Loucy (cell line): Measurements from ENCODE around the gene CNPY1.

Source experiments
- H2AFZ ChIP-seq: fragments of 200-600 bp; sonication (generic); 2 replicates; pipeline ENCODE4 v1.6.0; 2016; ENCODE audit warnings: antibody characterized with exemption, mild to moderate bottlenecking, low read length, moderate library complexity
- H3F3A ChIP-seq: fragments of 200-600 bp; 2 replicates; pipeline ENCODE4 v1.6.0; 2016; ENCODE audit warnings: antibody characterized with exemption, low read depth, mild to moderate bottlenecking
- H3K27me3 ChIP-seq: fragments of 200-600 bp; sonication (generic); 2 replicates; pipeline ENCODE4 v1.6.1; 2014; ENCODE audit warnings: low read length, mild to moderate bottlenecking; ENCODE audit not compliant: insufficient read depth, poor library complexity, severe bottlenecking
- H3K36me3 ChIP-seq: fragments of 200-600 bp; sonication (generic); 2 replicates; pipeline ENCODE4 v1.6.1; 2016; ENCODE audit warnings: low read length; ENCODE audit not compliant: insufficient read depth
- H3K4me1 ChIP-seq: fragments of 200-600 bp; sonication (generic); 2 replicates; pipeline ENCODE4 v1.5.1; 2014; ENCODE audit warnings: low read length, mild to moderate bottlenecking; ENCODE audit not compliant: insufficient read depth, poor library complexity, severe bottlenecking
- H3K4me2 ChIP-seq: fragments of 200-600 bp; sonication (generic); 2 replicates; pipeline ENCODE4 v1.6.0; 2014; ENCODE audit warnings: antibody characterized with exemption, low read length, low read depth, mild to moderate bottlenecking; ENCODE audit not compliant: poor library complexity, severe bottlenecking
- H3K4me3 ChIP-seq: fragments of 200-600 bp; sonication (generic); 2 replicates; pipeline ENCODE4 v1.5.1; 2014; ENCODE audit warnings: low read length, mild to moderate bottlenecking, mixed read lengths; ENCODE audit not compliant: poor library complexity, severe bottlenecking
- H3K79me2 ChIP-seq: fragments of 200-600 bp; sonication (generic); 2 replicates; pipeline ENCODE4 v1.6.1; 2014; ENCODE audit warnings: low read length; ENCODE audit not compliant: insufficient read depth
- H3K9ac ChIP-seq: fragments of 200-600 bp; sonication (generic); 2 replicates; pipeline ENCODE4 v1.6.0; 2014; ENCODE audit warnings: mild to moderate bottlenecking, low read depth, low read length, moderate library complexity; ENCODE audit not compliant: poor library complexity, severe bottlenecking
- H3K9me2 ChIP-seq: fragments of 200-600 bp; sonication (generic); replicated peaks from 2 replicates; pipeline ENCODE4 v1.6.1; 2016; ENCODE audit warnings: low read depth, low read length, mixed read lengths
- H3K9me3 ChIP-seq: fragments of 200-600 bp; sonication (generic); 2 replicates; pipeline ENCODE4 v1.6.1; 2014; ENCODE audit warnings: mild to moderate bottlenecking, antibody characterized with exemption, low read length, low read depth; ENCODE audit not compliant: insufficient read depth
- H4K20me1 ChIP-seq: fragments of 200-600 bp; sonication (generic); 2 replicates; pipeline ENCODE4 v1.6.0; 2014; ENCODE audit warnings: antibody characterized with exemption, low read length, mild to moderate bottlenecking; ENCODE audit not compliant: insufficient read depth, poor library complexity, severe bottlenecking
- CTCF ChIP-seq: fragments of 200-600 bp; sonication (generic); conservative IDR thresholded peaks from 2 replicates; pipeline ENCODE4 v1.5.1; 2014; ENCODE audit warnings: mild to moderate bottlenecking, antibody characterized with exemption, low read length
- EZH2phosphoT487 ChIP-seq: fragments of 200-600 bp; IDR thresholded peaks from 2 replicates; pipeline ENCODE4 v1.6.1; 2018; ENCODE audit warnings: antibody characterized with exemption, mild to moderate bottlenecking, moderate library complexity, borderline replicate concordance

The CNPY1 gene

GRCh38 chr7:155482511-155483183 lies 63.7 kb downstream of the CNPY1 start:
- no peak overlapping the region for H2AFZ ChIP-seq
- H4K20me1 ChIP-seq, result no peaks in the 10 kb centered on the region
- H3K27me3 ChIP-seq, result no peaks in the 10 kb centered on the region
- no peaks in the 10 kb centered on the region for H3K9me3 ChIP-seq
- no peak overlapping the region for H3K4me3 ChIP-seq
- H3K36me3 ChIP-seq, result no peaks in the 10 kb centered on the region
- H3F3A ChIP-seq, result no peaks in the 10 kb centered on the region
- TF ChIP-seq CTCF (no peak), EZH2phosphoT487 (no peak)
- H3K79me2 ChIP-seq, result no peaks in the 10 kb centered on the region
- no peak overlapping the region for H3K9ac ChIP-seq
- no peaks in the 10 kb centered on the region for H3K9me2 ChIP-seq
- no peak overlapping the region for H3K4me2 ChIP-seq
- H3K4me1 ChIP-seq, result no peaks in the 10 kb centered on the region

GRCh38 chr7:155481764-155482163 lies 64.6 kb downstream of the CNPY1 start:
- Histone ChIP-seq H3K9ac (no peak overlapping the region), H3K9me3 (no peaks in the 10 kb centered on the region), H3K4me3 (no peak overlapping the region), H4K20me1 (no peaks in the 10 kb centered on the region), H2AFZ (no peak overlapping the region), H3F3A (no peaks in the 10 kb centered on the region), H3K27me3 (no peaks in the 10 kb centered on the region), H3K4me2 (no peak overlapping the region), H3K79me2 (no peaks in the 10 kb centered on the region), H3K36me3 (no peaks in the 10 kb centered on the region), H3K4me1 (no peaks in the 10 kb centered on the region), H3K9me2 (no peaks in the 10 kb centered on the region)
- TF ChIP-seq CTCF, result no peak
- TF ChIP-seq EZH2phosphoT487, result no peak

- no peak overlapping the region for H3K4me2 ChIP-seq
- TF ChIP-seq CTCF (no peak), EZH2phosphoT487 (no peak)
Measured at GRCh38 chr7:155477476-155477875, 68.9 kb downstream of the CNPY1 start.

More at GRCh38 chr7:155477476-155477875, 68.9 kb downstream of the CNPY1 start:
- H3K4me3 ChIP-seq, result no peak overlapping the region
- no peaks in the 10 kb centered on the region for H3K27me3 ChIP-seq
- no peak overlapping the region for H2AFZ ChIP-seq
- no peaks in the 10 kb centered on the region for H3K36me3 ChIP-seq
- no peaks in the 10 kb centered on the region for H4K20me1 ChIP-seq
- no peaks in the 10 kb centered on the region for H3F3A ChIP-seq
- no peaks in the 10 kb centered on the region for H3K9me2 ChIP-seq
- H3K79me2 ChIP-seq, result no peaks in the 10 kb centered on the region
- no peaks in the 10 kb centered on the region for H3K4me1 ChIP-seq
- H3K9ac ChIP-seq, result no peak overlapping the region
- H3K9me3 ChIP-seq, result no peaks in the 10 kb centered on the region
